Stomach smooth muscle (tissue), 2 donors: ENCODE measurements around the gene KRT15.

Experiments
- H3K27ac ChIP-seq: one replicate; pipeline ENCODE4 v1.7.0; 2013; ENCODE audit warnings: mild to moderate bottlenecking, low read length, inconsistent platforms
- H3K27me3 ChIP-seq, 2 donors: one replicate each; pipeline ENCODE4 v1.7.0; 2013; ENCODE audit warnings: low read length in 2 of 2; ENCODE audit not compliant: insufficient read depth in 2 of 2, control insufficient read depth in 1 of 2
- H3K36me3 ChIP-seq, 2 donors: one replicate each; pipeline ENCODE4 v1.7.0; 2013; ENCODE audit warnings: low read length in 2 of 2; ENCODE audit not compliant: control insufficient read depth in 2 of 2, insufficient read depth in 2 of 2
- H3K4me1 ChIP-seq: one replicate; pipeline ENCODE4 v1.7.0; 2013; ENCODE audit warnings: low read length; ENCODE audit not compliant: control insufficient read depth, insufficient read depth
- H3K4me3 ChIP-seq, 2 donors: one replicate each; pipeline ENCODE4 v1.7.0; 2013; ENCODE audit warnings: low read length in 2 of 2
- H3K9ac ChIP-seq, 2 donors: one replicate each; pipeline ENCODE4 v1.7.0; 2013; ENCODE audit warnings: low read length in 2 of 2, mild to moderate bottlenecking in 1 of 2
- H3K9me3 ChIP-seq, 2 donors: one replicate each; pipeline ENCODE4 v1.7.0; 2013; ENCODE audit warnings: low read length in 2 of 2; ENCODE audit not compliant: control insufficient read depth in 2 of 2
- donor health status: healthy.
- donor health status: Pancreatic carcinoma.

KRT15 gene

GRCh38 chr17:41476866-41477815 is 41.5 kb downstream of the KRT15 start:
- no peaks in the 10 kb centered on the region for H3K36me3 ChIP-seq
- no peaks in the 10 kb centered on the region for H3K9me3 ChIP-seq
- no peak overlapping the region for H3K4me3 ChIP-seq
- no peak overlapping the region for H3K9ac ChIP-seq
- H3K27ac ChIP-seq, result no peak overlapping the region
- H3K4me1 ChIP-seq, result no peaks in the 10 kb centered on the region
- no peaks in the 10 kb centered on the region for H3K27me3 ChIP-seq

- no peak overlapping the region for H3K9ac ChIP-seq
- H3K27ac ChIP-seq, result no peak overlapping the region
- no peak overlapping the region for H3K4me3 ChIP-seq
- H3K27me3 ChIP-seq, result no peaks in the 10 kb centered on the region
- peaks cover 0 to 5% of the 10 kb centered on the region in 2 donors for H3K9me3 ChIP-seq
- H3K36me3 ChIP-seq, result no peaks in the 10 kb centered on the region
- no peaks in the 10 kb centered on the region for H3K4me1 ChIP-seq
Observed at GRCh38 chr17:41475421-41475820, 43.3 kb downstream of the KRT15 start.

GRCh38 chr17:41474863-41475262 is 43.8 kb downstream of the KRT15 start:
- no peak overlapping the region for H3K9ac ChIP-seq
- no peak overlapping the region for H3K27ac ChIP-seq
- H3K4me1 ChIP-seq, result no peaks in the 10 kb centered on the region
- H3K4me3 ChIP-seq, result no peak overlapping the region
- no peaks in the 10 kb centered on the region for H3K36me3 ChIP-seq
- no peaks in the 10 kb centered on the region for H3K27me3 ChIP-seq
- H3K9me3 ChIP-seq, result peaks cover 0 to 5% of the 10 kb centered on the region in 2 donors

- H3K9ac ChIP-seq, result no peak overlapping the region
- no peaks in the 10 kb centered on the region for H3K36me3 ChIP-seq
- H3K4me1 ChIP-seq, result peaks cover 3% of the 10 kb centered on the region
- H3K9me3 ChIP-seq, result peaks cover 0 to 5% of the 10 kb centered on the region in 2 donors
- H3K27me3 ChIP-seq, result no peaks in the 10 kb centered on the region
- no peak overlapping the region for H3K4me3 ChIP-seq
- H3K27ac ChIP-seq, result no peak overlapping the region
Observed at GRCh38 chr17:41468346-41468745, 50.3 kb downstream of the KRT15 start.

- peaks cover 0 to 5% of the 10 kb centered on the region in 2 donors for H3K9me3 ChIP-seq
- H3K4me3 ChIP-seq, result no peak overlapping the region
- no peak overlapping the region for H3K27ac ChIP-seq
- H3K27me3 ChIP-seq, result no peaks in the 10 kb centered on the region
- H3K36me3 ChIP-seq, result no peaks in the 10 kb centered on the region
- H3K9ac ChIP-seq, result no peak overlapping the region
- H3K4me1 ChIP-seq, result peaks cover 3% of the 10 kb centered on the region
Observed at GRCh38 chr17:41467561-41467960, 51.1 kb downstream of the KRT15 start.

GRCh38 chr17:41466988-41467387 is 51.7 kb downstream of the KRT15 start, which contains the start of gene KRT32:
KRT32 (minus strand) TSS chr17:41467386; CDS start chr17:41467325, 61 bp downstream.
- H3K36me3 ChIP-seq, result no peaks in the 10 kb centered on the region
- no peak within 1 kb of the TSS for H3K27ac ChIP-seq
- peaks cover 0 to 4% of the 10 kb centered on the region in 2 donors for H3K9me3 ChIP-seq
- H3K4me1 ChIP-seq, result peaks cover 3% of the 10 kb centered on the region
- H3K9ac ChIP-seq, result no peak within 1 kb of the TSS
- no peaks in the 10 kb centered on the region for H3K27me3 ChIP-seq
- H3K4me3 ChIP-seq, result no peak within 1 kb of the TSS

GRCh38 chr17:41464682-41465081 is 54.0 kb downstream of the KRT15 start:
- H3K9ac ChIP-seq, result no peak overlapping the region
- no peak overlapping the region for H3K4me3 ChIP-seq
- H3K27ac ChIP-seq, result no peak overlapping the region
- H3K36me3 ChIP-seq, result no peaks in the 10 kb centered on the region
- H3K27me3 ChIP-seq, result no peaks in the 10 kb centered on the region
- peaks cover 3% of the 10 kb centered on the region for H3K4me1 ChIP-seq
- no peaks in the 10 kb centered on the region for H3K9me3 ChIP-seq

GRCh38 chr17:41464173-41464572 is 54.5 kb downstream of the KRT15 start:
- H3K27ac ChIP-seq, result no peak overlapping the region
- no peak overlapping the region for H3K4me3 ChIP-seq
- no peak overlapping the region for H3K9ac ChIP-seq
- H3K36me3 ChIP-seq, result no peaks in the 10 kb centered on the region
- peaks cover 3% of the 10 kb centered on the region for H3K4me1 ChIP-seq
- H3K9me3 ChIP-seq, result no peaks in the 10 kb centered on the region
- no peaks in the 10 kb centered on the region for H3K27me3 ChIP-seq

- Histone ChIP-seq H3K36me3 (no peaks in the 10 kb centered on the region), H3K27me3 (no peaks in the 10 kb centered on the region), H3K9ac (no peak overlapping the region), H3K27ac (no peak overlapping the region), H3K9me3 (no peaks in the 10 kb centered on the region), H3K4me1 (peaks cover 3% of the 10 kb centered on the region), H3K4me3 (no peak overlapping the region)
Observed at GRCh38 chr17:41463746-41464145, 54.9 kb downstream of the KRT15 start.
